Stimulated activated CD4-positive, alpha-beta T cell treated with anti-CD3 and anti-CD28 coated beads, TNF-alpha, amount 100 ng/mL, for 24 hours (primary cell): ENCODE data around the gene SARS1.
"Not testable (repeated sequence)": the region's sequence is repeated elsewhere in the genome, so short reads cannot be mapped to it uniquely, and the experiment has no call there.

Source experiments
- DNase-seq, 3 experiments: peaks; one replicate each; pipeline ENCODE4 v3.0.0-alpha.2; 2020; ENCODE audit warnings: low read depth in 3 of 3

SARS1 gene

GRCh38 chr1:109213824-109214693 lies at the start of gene SARS1:
SARS1 (plus strand) TSS chr1:109213918; CDS start chr1:109213993, 75 bp downstream.
- peak; percentile 67 to 88 (median 82) for DNase-seq

DNA sequence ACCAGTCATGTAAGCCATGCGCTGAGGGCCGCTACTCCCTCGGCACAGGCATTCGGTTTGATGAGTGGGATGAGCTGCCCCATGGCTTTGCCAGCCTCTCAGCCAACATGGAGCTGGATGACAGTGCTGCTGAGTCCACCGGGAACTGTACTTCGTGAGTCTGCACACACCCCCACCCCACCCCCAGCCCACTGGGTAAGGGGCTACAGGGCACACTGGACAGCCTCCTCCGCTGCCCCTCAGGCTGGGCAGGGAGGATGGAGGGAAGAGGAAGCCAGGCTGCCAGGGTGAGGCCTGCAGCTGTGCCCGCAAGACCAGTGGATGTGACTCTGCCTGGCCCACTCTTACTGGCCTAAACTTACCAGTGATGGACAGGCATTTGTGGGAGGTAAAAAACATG lies 49.2 kb upstream of the SARS1 start:
- DNase-seq, result no peak

DNA sequence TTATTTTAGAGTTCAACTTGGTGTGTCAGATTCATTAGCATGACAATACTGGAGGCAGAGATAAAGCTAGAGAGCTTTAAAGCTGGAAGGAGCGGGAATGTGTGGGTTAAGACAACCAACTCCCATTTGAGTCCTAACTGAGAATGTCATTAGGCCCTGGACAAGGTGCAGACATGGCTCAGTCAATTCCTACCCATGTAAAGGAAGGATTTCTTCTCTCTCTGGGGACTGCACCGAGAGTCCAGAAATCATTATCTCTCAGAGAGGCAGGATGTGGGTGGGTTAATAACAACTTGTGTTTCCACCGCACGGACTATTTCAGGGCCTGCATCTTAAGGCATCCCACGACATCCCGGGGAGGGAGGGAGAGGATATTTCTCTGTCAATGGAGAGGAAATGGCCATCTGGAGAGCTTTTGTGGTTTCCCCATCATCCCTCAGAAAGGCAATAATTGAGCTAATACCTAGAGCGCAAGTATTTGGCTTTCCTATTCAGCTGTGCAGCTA lies 46.7 kb upstream of the SARS1 start:
- DNase-seq, result no peak

DNA sequence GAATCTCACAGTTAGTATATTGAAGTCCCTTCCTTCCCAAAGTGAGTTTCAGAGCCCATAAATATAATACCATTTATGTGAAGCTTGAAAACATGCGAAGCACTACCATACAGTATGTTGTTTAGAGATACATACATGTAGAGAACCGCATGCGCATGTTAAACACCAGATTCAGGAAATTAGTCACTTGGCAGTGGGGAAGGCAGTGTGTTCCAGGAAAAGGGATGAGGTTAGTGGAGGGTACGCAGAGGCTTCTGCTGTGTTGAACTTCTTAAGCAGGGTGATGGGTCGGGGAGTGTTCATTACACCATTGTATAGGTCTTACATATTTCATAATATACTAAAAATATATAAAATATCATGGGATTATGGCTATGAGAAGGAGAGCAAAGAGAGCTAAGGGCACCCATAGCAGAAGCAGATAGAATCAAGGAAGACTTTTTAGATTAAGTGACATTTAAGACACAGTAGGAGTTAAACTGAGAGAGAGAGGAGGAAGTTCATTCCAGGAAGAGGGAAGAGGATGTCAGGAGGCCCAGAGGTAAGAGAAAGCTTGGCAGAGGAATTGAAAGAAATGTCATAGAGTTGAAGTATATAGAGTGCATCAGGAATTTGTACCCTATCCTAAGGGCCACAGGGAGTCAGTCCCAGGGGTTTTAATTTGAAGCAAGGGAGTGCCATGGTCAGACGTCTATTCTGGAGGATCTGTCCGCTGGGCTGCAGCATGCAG lies 43.5 kb upstream of the SARS1 start:
- DNase-seq, result no peak

GRCh38 chr1:109171646-109172045 lies 42.1 kb upstream of the SARS1 start:
- DNase-seq, result no peak

- not testable (repeated sequence) for DNase-seq
Observed at GRCh38 chr1:109176349-109176748, 37.4 kb upstream of the SARS1 start.

- DNase-seq, result not testable (repeated sequence)
Observed at GRCh38 chr1:109180715-109181084, 33.0 kb upstream of the SARS1 start.

- DNase-seq, result no peak
Observed at GRCh38 chr1:109181085-109181806, 32.5 kb upstream of the SARS1 start.

GRCh38 chr1:109181807-109182163 lies 31.9 kb upstream of the SARS1 start:
- DNase-seq, result no peak

- no peak for DNase-seq
Observed at GRCh38 chr1:109183058-109183738, 30.5 kb upstream of the SARS1 start.

- no peak for DNase-seq
Observed at GRCh38 chr1:109184687-109185086, 29.0 kb upstream of the SARS1 start.

GRCh38 chr1:109185357-109185756 lies 28.4 kb upstream of the SARS1 start:
- no peak for DNase-seq

GRCh38 chr1:109185990-109186732 lies 27.6 kb upstream of the SARS1 start:
- no peak for DNase-seq

DNA sequence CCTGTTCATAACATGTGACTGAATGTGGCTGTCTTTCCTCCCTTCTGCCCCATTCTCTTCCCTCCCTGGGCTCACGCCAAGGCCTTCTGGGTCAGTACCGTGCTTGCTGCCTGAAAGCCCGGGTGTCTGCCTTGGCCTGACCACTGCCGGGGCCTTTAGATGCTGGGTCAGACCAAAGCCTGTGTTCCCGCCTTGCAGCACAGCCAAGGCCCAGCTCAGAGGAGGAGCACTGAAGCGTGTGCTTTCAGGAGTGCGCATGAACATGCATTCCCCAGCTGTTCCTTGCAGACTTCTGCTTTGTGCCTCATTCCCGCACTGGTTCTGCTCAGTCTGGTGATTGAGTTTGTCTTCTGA lies 27.0 kb upstream of the SARS1 start:
- DNase-seq, result no peak

GRCh38 chr1:109187127-109187526 lies 26.6 kb upstream of the SARS1 start:
- no peak for DNase-seq

- no peak for DNase-seq
Observed at GRCh38 chr1:109188200-109188599, 25.5 kb upstream of the SARS1 start.

DNA sequence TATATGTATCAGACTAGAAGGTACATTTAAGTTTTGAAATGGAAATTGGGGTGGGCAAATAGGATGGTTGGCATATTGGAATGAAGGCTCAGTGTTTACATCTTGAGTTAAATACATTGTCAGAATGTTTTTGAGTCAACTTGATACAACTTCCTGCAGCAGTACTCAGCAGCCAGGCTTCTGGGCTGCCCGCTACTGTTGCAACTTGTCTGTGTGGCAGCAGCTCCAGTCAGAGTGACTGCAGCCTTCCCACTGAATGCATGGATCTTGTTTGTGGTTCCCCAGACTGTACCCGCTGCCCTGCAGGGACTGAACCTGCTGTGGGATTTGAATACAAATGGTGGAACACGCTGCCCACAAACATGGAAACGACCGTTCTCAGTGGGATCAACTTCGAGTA lies 24.9 kb upstream of the SARS1 start:
- DNase-seq, result no peak

DNA sequence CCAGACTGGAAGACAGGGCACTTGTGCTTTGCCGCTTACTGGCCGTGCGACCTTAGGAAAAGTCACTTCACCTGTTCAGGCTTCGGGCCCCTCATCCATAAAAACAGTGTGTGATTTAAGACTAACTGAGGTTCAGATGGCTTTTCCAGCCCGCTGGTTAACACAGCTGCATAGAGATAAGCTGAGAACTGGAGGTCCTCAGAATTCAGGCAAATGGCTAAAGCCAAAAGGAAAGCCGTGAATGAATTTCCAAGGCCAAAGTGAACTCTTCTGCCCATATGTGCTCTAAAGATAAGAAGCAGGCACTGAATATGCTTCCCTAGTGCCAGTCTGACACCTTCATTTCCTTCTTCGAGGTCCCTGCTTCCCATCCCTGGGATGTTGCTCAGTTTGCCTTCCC lies 23.5 kb upstream of the SARS1 start:
- DNase-seq, result no peak

DNA sequence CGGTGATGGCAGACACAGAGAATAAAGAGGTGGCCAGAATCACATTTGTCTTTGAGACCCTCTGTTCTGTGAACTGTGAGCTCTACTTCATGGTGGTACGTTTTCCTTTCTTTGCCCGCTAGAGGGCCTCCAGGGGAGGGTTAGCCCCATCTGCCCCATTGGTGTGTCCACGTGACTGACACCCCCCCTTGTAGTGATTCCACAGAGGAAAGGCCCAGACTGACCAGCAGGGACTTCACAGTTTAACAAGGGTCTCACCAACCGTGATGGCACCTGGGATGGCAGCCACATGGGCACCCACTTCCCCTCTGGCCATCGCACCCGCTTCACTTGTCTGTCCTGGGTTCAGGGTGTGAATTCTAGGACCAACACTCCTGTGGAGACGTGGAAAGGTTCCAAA lies 22.3 kb upstream of the SARS1 start:
- no peak for DNase-seq

- no peak for DNase-seq
Observed at GRCh38 chr1:109191891-109192290, 21.8 kb upstream of the SARS1 start.

GRCh38 chr1:109192433-109192832 lies 21.3 kb upstream of the SARS1 start:
- no peak for DNase-seq
